HG03280 (cell line): ENCODE measurements around the gene GRIN2A.

ENCODE experiments used
- ATAC-seq: cut with Tn5 transposase; IDR thresholded peaks from one replicate; pipeline ENCODE4 v1.9.1; 2021; ENCODE audit warnings: mild to moderate bottlenecking, moderate library complexity; ENCODE audit not compliant: unreplicated experiment

GRIN2A gene

GRCh38 chr16:10039220-10040096 is 142.8 kb downstream of the GRIN2A start:
- no peak for ATAC-seq

GRCh38 chr16:10037751-10038150 is 144.5 kb downstream of the GRIN2A start:
- no peak for ATAC-seq

GRCh38 chr16:10036956-10037355 is 145.3 kb downstream of the GRIN2A start:
- ATAC-seq = no peak

GRCh38 chr16:10033556-10033955 is 148.7 kb downstream of the GRIN2A start:
- ATAC-seq = no peak

- ATAC-seq = no peak
Observed at GRCh38 chr16:10031955-10032354, 150.3 kb downstream of the GRIN2A start.

- ATAC-seq = no peak
Observed at GRCh38 chr16:10031473-10031872, 150.8 kb downstream of the GRIN2A start.

GRCh38 chr16:10028644-10029043 is 153.6 kb downstream of the GRIN2A start:
- no peak for ATAC-seq

- no peak for ATAC-seq
Observed at GRCh38 chr16:10027553-10027952, 154.7 kb downstream of the GRIN2A start.

- ATAC-seq = no peak
Observed at GRCh38 chr16:10026593-10026992, 155.6 kb downstream of the GRIN2A start.

- no peak for ATAC-seq
Observed at GRCh38 chr16:10022098-10022497, 160.1 kb downstream of the GRIN2A start.

GRCh38 chr16:10020866-10021265 is 161.4 kb downstream of the GRIN2A start:
- no peak for ATAC-seq

- ATAC-seq = no peak
Observed at GRCh38 chr16:10016752-10017151, 165.5 kb downstream of the GRIN2A start.

GRCh38 chr16:10015397-10015796 is 166.8 kb downstream of the GRIN2A start:
- ATAC-seq = no peak

- ATAC-seq = no peak
Observed at GRCh38 chr16:10013774-10014173, 168.5 kb downstream of the GRIN2A start.

GRCh38 chr16:10013364-10013763 is 168.9 kb downstream of the GRIN2A start:
- no peak for ATAC-seq

- ATAC-seq = no peak
Observed at GRCh38 chr16:10009684-10010083, 172.5 kb downstream of the GRIN2A start.

- ATAC-seq = no peak
Observed at GRCh38 chr16:10003486-10003885, 178.7 kb downstream of the GRIN2A start.

GRCh38 chr16:10001258-10001775 is 180.9 kb downstream of the GRIN2A start:
- ATAC-seq = no peak

- ATAC-seq = no peak
Observed at GRCh38 chr16:9996221-9996620, 186.0 kb downstream of the GRIN2A start.

- no peak for ATAC-seq
Observed at GRCh38 chr16:9992441-9992840, 189.8 kb downstream of the GRIN2A start.

GRCh38 chr16:9980981-9981380 is 201.2 kb downstream of the GRIN2A start:
- ATAC-seq = no peak

GRCh38 chr16:9978160-9978725 is 204.0 kb downstream of the GRIN2A start:
- ATAC-seq = no peak
